Dedifferentiated amniotic fluid mesenchymal stem cell (primary cell): ENCODE results near the gene TAF11L8.
"Not testable (repeated sequence)": the region's sequence is repeated elsewhere in the genome, so short reads cannot be mapped to it uniquely, and the experiment has no call there.

Source experiments
- DNase-seq: peaks from one replicate; pipeline ENCODE4 v3.0.0-alpha.2; 2016; ENCODE audit errors: extremely low spot score

The TAF11L8 gene

GRCh38 chr5:17590860-17591259 is at the start of gene TAF11L8:
Gene TAF11L8 (minus strand): TSS chr5:17590960.
- DNase-seq = not testable (repeated sequence)

DNA sequence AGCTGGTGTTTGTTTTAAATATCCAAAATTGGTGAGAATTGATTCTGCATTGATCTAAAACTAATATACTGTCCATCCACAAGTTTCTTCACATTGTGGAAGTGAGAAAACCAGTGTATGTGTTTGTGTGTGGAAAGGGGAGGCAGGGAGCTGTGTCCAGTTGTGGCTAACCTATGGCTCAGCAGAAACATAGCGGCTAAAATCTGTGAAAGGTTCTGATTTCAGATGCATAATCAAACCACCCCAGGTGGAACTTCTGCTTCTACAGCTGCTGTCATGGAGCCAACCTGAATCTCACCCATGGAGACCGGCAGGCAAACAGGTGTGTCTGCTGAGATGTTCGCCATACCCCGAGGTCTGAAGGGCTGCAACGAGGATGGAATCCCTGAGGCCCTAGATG is 43.4 kb upstream of the TAF11L8 start, which contains the start of gene TAF11L14:
Gene TAF11L14 (plus strand): TSS at position 301 of the 400 bp plus-strand sequence.
- no peak for DNase-seq

- not testable (repeated sequence) for DNase-seq
Measured at GRCh38 chr5:17631788-17632187, 41.0 kb upstream of the TAF11L8 start, which contains the start of gene TAF11L13. Gene TAF11L13 (plus strand): TSS chr5:17632088.

DNA sequence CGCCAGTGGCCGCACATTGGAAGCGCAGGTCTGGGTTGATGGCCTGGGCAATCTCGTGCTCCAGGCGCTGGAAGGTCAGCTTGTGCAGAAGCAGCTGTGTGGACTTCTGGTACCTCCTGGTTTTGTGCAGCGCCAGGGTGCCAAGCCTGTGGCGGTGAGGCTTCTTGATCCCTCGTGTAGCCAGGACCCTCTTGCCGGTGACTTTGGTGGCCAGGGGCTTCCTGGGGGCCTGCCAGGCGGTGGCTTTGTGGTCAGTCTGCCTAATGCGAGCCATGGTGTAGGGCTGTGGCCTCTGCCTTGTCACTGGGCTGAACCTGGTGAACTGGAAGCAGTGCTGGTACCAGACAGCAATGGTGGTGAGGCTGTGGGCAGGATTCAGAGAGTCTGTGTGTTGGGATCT is 34.9 kb upstream of the TAF11L8 start:
- no peak for DNase-seq

GRCh38 chr5:17620627-17621026 is 29.9 kb upstream of the TAF11L8 start:
- no peak for DNase-seq

DNA sequence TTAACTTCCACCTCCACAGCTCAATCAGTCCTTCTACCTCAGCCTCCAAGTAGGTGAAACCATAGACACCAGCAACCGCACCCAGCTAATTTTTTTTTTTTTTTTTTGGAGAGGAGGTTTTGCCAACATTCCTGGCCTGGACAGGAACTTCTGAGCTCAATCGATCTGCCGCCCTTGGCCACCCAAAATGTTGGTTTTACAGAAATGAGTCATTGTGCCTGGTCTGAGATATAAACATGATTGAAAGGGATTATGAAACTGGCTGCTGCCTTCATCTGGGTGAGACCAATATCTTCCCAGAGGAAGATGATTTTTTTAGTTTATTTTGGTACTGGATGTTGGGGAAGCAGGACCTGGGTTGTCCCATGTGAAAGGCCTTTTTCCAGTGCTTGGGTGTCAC is 28.6 kb upstream of the TAF11L8 start:
- no peak for DNase-seq

- DNase-seq = no peak
Measured at GRCh38 chr5:17614872-17615605, 24.3 kb upstream of the TAF11L8 start.

DNA sequence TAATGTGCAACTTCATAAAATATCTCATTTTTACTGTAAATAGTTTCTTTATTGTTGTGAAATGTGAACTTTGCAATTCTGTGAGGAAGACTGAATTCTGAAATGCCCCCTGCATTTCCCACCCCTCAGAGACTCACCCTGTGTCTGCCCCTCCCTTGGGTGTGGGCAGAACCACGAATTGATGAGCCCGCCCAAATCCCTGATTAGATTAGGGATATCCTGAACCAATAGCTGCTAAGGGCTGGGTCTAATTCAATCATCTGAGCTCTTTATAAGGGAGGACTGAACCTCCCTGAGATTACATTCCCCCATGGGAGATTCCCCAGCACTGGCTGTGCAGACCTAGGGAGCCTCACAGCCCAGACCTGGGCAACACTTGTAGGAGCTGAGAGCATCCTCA is 19.3 kb upstream of the TAF11L8 start, which contains the start of gene TAF11L12:
Gene TAF11L12 (plus strand): TSS at position 301 of the 400 bp plus-strand sequence.
- DNase-seq = not testable (repeated sequence)

DNA sequence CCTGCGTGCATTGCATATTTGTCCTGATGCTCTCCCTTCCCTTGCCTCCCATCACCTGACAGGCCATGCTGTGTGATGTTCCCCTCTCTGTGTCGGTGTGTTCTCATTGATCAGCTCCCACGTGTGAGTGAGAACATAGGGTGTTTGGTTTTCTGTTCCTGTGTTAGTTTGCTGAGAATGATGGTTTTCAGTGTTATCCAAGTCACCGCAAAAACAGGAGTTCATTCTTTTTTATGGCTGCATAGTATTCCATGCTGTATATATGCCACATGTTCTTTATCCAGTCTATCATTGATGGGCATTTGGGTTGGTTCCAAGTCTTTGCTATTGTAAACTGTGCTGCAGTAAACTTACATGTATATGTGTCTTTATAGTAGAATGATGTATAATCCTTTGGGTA is 16.7 kb upstream of the TAF11L8 start:
- DNase-seq = not testable (repeated sequence)

- no peak for DNase-seq
Measured at GRCh38 chr5:17604951-17605350, 14.2 kb upstream of the TAF11L8 start.

- DNase-seq = not testable (repeated sequence)
Measured at GRCh38 chr5:17603880-17604279, 13.1 kb upstream of the TAF11L8 start, which contains the start of gene TAF11L11. Gene TAF11L11 (plus strand): TSS chr5:17604183.

DNA sequence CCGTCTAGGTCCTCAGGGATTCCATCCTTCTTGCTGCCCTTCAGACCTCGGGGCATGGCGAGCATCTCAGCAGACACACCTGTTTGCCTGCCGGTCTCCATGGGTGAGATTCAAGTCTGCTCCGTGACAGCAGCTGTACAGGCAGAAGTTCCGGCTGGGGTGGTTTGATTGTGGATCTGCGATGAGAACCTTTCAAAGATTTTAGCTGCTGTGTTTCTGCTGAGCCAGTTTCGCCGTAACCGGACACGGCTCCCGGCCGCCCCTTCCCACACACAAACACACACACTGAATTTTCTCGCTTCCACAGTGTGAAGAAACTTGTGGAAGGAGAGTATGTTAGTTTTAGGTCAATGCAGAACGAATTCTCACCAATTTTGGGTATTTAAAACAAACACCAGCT is 7.0 kb upstream of the TAF11L8 start, which contains the start of gene TAF11L10:
Gene TAF11L10 (minus strand): TSS at position 101 of the 400 bp plus-strand sequence.
- not testable (repeated sequence) for DNase-seq

DNA sequence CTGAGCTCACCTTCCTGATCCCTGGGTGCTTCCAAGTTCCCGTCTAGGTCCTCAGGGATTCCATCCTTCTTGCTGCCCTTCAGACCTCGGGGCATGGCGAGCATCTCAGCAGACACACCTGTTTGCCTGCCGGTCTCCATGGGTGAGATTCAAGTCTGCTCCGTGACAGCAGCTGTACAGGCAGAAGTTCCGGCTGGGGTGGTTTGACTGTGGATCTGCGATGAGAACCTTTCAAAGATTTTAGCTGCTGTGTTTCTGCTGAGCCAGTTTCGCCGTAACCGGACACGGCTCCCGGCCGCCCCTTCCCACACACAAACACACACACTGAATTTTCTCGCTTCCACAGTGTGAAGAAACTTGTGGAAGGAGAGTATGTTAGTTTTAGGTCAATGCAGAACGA is 3.5 kb upstream of the TAF11L8 start, which contains the start of gene TAF11L9:
Gene TAF11L9 (minus strand): TSS at position 140 of the 400 bp plus-strand sequence.
- DNase-seq = not testable (repeated sequence)

DNA sequence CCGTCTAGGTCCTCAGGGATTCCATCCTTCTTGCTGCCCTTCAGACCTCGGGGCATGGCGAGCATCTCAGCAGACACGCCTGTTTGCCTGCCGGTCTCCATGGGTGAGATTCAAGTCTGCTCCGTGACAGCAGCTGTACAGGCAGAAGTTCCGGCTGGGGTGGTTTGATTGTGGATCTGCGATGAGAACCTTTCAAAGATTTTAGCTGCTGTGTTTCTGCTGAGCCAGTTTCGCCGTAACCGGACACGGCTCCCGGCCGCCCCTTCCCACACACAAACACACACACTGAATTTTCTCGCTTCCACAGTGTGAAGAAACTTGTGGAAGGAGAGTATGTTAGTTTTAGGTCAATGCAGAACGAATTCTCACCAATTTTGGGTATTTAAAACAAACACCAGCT is 5.1 kb downstream of the TAF11L8 start, which contains the start of gene TAF11L7:
Gene TAF11L7 (minus strand): TSS at position 101 of the 400 bp plus-strand sequence.
- not testable (repeated sequence) for DNase-seq
